ENCODE data around the gene RRAS. TPM values are rescaled to one million over a fixed set of nuclear protein-coding genes. Genes with fewer than 3 reads are reported as not detected.

Gene RRAS
- total and polyA plus RNA-seq, 2 of the 4 experiments (the other 2 are of a cell fraction), result 50.2 to 241 TPM

DNA sequence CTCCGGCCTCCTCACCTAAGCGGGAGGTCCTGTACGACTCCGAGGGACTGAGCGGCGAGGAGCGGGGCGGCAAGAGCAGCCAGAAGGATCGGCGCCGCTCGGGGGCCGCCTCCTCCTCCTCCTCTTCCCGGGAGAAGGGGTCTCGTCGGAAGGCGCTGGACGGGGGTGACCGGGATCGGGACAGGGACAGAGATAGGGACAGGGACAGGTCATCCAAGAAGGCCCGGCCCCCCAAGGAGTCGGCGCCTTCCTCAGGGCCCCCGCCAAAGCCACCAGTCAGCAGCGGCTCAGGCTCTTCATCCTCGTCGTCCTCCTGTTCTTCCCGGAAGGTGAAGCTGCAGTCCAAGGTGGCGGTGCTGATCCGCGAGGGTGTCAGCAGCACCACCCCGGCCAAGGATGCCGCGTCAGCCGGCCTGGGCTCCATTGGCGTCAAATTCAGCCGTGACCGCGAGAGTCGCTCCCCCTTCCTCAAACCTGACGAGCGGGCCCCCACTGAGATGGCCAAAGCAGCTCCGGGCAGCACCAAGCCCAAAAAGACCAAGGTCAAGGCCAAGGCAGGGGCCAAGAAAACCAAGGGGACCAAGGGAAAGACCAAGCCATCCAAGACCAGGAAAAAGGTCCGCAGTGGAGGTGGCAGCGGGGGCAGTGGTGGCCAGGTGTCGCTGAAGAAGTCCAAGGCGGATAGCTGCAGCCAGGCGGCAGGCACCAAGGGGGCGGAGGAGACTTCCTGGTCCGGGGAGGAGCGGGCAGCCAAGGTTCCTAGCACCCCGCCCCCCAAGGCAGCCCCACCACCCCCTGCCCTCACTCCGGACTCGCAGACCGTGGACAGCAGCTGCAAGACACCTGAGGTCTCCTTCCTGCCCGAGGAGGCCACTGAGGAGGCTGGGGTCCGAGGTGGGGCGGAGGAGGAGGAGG is 12.9 kb upstream of the RRAS start:
- no peaks in the 10 kb centered on the region for H3K9me3 ChIP-seq (ENCODE audit: control insufficient read depth, insufficient read depth, low read length)
- no peak overlapping the region for H3K27ac ChIP-seq (ENCODE audit: insufficient read depth, low read length)
- H3K9me1 ChIP-seq (ENCODE audit: insufficient read depth, low read length), result no peaks in the 10 kb centered on the region
- no peak overlapping the region for H2AK5ac ChIP-seq (ENCODE audit: low read depth, low read length)
- intact Hi-C loops (cut with micrococcal nuclease) (no loop called here), in situ Hi-C loops (cut with MboI; ENCODE audit: low sequenced_read_pairs) (no loop called here), dilution Hi-C loops (cut with HindIII; ENCODE audit: low sequenced_read_pairs, unreplicated experiment) (no loop called here)
- no peak overlapping the region for H2BK20ac ChIP-seq (ENCODE audit: low read depth, low read length)
- H2BK120ac ChIP-seq (ENCODE audit: low read depth, low read length), result no peak overlapping the region
- no peak overlapping the region for H4K91ac ChIP-seq (ENCODE audit: insufficient read depth, low read depth, low read length)
- H3K36me3 ChIP-seq (ENCODE audit: control insufficient read depth, insufficient read depth, low read length), result peaks cover 76% of the 10 kb centered on the region
- DNase-seq (no peak), ATAC-seq (ENCODE audit: low read depth) (no peak)
- no peaks in the 10 kb centered on the region for H3K27me3 ChIP-seq (ENCODE audit: control insufficient read depth, insufficient read depth, low read length)
- H3K9ac ChIP-seq (ENCODE audit: low read depth, low read length), result no peak overlapping the region
- no peak overlapping the region for H3K18ac ChIP-seq (ENCODE audit: low read depth, low read length)
- ChIA-PET CTCF (no interaction called here), POLR2A (ENCODE audit: unreplicated experiment) (no interaction called here)
- no peak overlapping the region for H3K23ac ChIP-seq (ENCODE audit: low read depth, low read length)
- no peak overlapping the region for H3K4me3 ChIP-seq (ENCODE audit: insufficient read depth, low read depth, low read length)
- H4K20me1 ChIP-seq (ENCODE audit: insufficient read depth, low read length), result peaks cover 31% of the 10 kb centered on the region
- H2AK9ac ChIP-seq (replicated peaks; ENCODE audit: low read depth, low read length, poor library complexity), result no peak overlapping the region
- no peak overlapping the region for H3K4ac ChIP-seq (ENCODE audit: low read depth, low read length)
- 96% methylated on average over 26 of the region's 58 CpGs; no CpG with 5 or more reads in 1 of the 2 experiments for WGBS, 2 experiments (ENCODE audit: extremely low coverage in 2 of 2, insufficient read length in 1 of 2)
- H2BK15ac ChIP-seq (ENCODE audit: low read depth, low read length), result no peak overlapping the region
- no peak overlapping the region for H2BK5ac ChIP-seq (ENCODE audit: low read depth, low read length, poor library complexity, severe bottlenecking)
- no TSS peak for BruUV-seq (replicated peaks)
- H4K5ac ChIP-seq (ENCODE audit: low read depth, low read length), result no peak overlapping the region
- no peak overlapping the region for H3K4me2 ChIP-seq (ENCODE audit: low read depth, low read length)
- no peak overlapping the region for H3K56ac ChIP-seq (ENCODE audit: extremely low read depth, insufficient read depth, low read length)
- no peak overlapping the region for H2AFZ ChIP-seq (replicated peaks; ENCODE audit: low read length, poor library complexity)
- no peaks in the 10 kb centered on the region for H3K4me1 ChIP-seq (ENCODE audit: control insufficient read depth, insufficient read depth, low read length)
- H3K14ac ChIP-seq (replicated peaks; ENCODE audit: low read depth, low read length), result no peak overlapping the region
- peaks cover 21 to 51% of the 10 kb centered on the region in 2 experiments for H3K79me1 ChIP-seq (ENCODE audit: low read depth in 1 of 2, low read length in 2 of 2)
- H4K8ac ChIP-seq (ENCODE audit: low read depth in 2 of 2, low read length in 2 of 2), result no peak overlapping the region
- TF ChIP-seq MAFK (IDR thresholded peaks at IDR 0.05; ENCODE audit: low read depth, low read length) (no peak), POLR2A (IDR thresholded peaks at IDR 0.05; ENCODE audit: low read depth, low read length) (no peak), CEBPB (IDR thresholded peaks at IDR 0.05; ENCODE audit: low read depth, low read length) (no peak), NFE2L2 (IDR thresholded peaks at IDR 0.05; ENCODE audit: low read depth, low read length) (no peak), CHD1 (IDR thresholded peaks at IDR 0.05; ENCODE audit: low read depth, low read length) (no peak), RCOR1 (IDR thresholded peaks at IDR 0.05; ENCODE audit: insufficient replicate concordance, low read length) (no peak), MXI1 (IDR thresholded peaks at IDR 0.05; ENCODE audit: borderline replicate concordance, low read depth, low read length) (no peak), CTCF (conservative IDR thresholded peaks at IDR 0.05; ENCODE audit: low read depth, low read length) (no peak), BHLHE40 (IDR thresholded peaks at IDR 0.05; ENCODE audit: low read depth, low read length) (no peak), RAD21 (IDR thresholded peaks at IDR 0.05; ENCODE audit: low read length) (no peak), FOS (IDR thresholded peaks at IDR 0.05; ENCODE audit: low read depth, low read length) (no peak), RFX5 (IDR thresholded peaks at IDR 0.05; ENCODE audit: low read depth, low read length) (no peak), MAZ (IDR thresholded peaks at IDR 0.05; ENCODE audit: borderline replicate concordance, low read depth, low read length) (no peak)
- TF ChIP-seq, protein P1, sequence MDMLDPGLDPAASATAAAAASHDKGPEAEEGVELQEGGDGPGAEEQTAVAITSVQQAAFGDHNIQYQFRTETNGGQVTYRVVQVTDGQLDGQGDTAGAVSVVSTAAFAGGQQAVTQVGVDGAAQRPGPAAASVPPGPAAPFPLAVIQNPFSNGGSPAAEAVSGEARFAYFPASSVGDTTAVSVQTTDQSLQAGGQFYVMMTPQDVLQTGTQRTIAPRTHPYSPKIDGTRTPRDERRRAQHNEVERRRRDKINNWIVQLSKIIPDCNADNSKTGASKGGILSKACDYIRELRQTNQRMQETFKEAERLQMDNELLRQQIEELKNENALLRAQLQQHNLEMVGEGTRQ (IDR thresholded peaks at IDR 0.05; ENCODE audit: low read depth, low read length), result no peak
- TF ChIP-seq, protein P2, sequence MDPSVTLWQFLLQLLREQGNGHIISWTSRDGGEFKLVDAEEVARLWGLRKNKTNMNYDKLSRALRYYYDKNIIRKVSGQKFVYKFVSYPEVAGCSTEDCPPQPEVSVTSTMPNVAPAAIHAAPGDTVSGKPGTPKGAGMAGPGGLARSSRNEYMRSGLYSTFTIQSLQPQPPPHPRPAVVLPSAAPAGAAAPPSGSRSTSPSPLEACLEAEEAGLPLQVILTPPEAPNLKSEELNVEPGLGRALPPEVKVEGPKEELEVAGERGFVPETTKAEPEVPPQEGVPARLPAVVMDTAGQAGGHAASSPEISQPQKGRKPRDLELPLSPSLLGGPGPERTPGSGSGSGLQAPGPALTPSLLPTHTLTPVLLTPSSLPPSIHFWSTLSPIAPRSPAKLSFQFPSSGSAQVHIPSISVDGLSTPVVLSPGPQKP (IDR thresholded peaks at IDR 0.05; ENCODE audit: borderline replicate concordance, low read depth, low read length), result no peak

Data from IMR-90 (cell line).